CD14-positive monocyte (primary cell): ENCODE data around the gene PACC1. TPM values are rescaled to one million over a fixed set of nuclear protein-coding genes. Genes with fewer than 3 reads are reported as not detected.
A peak's percentile ranks its signal among the peaks of the same experiment; 100 is the strongest.

ENCODE experiments used
- DNase-seq, 3 donors: peaks; one replicate each; pipeline ENCODE4 v3.0.0-alpha.2; 2011 to 2022
- H2AFZ ChIP-seq: 2 replicates; pipeline ENCODE4 v1.6.0; 2012; ENCODE audit warnings: mild to moderate bottlenecking, low read depth, low read length, inconsistent platforms; ENCODE audit not compliant: insufficient read depth, poor library complexity, severe bottlenecking
- H3K27ac ChIP-seq, 2 donors: 1 replicate in 1 of 2; 2 replicates in 1 of 2; pipeline ENCODE4 v1.5.1; 2012 to 2013; ENCODE audit warnings: low read length in 2 of 2, control low read depth in 1 of 2, inconsistent platforms in 1 of 2, low read depth in 1 of 2, mild to moderate bottlenecking in 1 of 2
- H3K27me3 ChIP-seq, 2 donors: one replicate each; pipeline versions ENCODE4 v1.6.0 to v1.6.1; 2011 to 2013; ENCODE audit warnings: low read length in 2 of 2; ENCODE audit not compliant: control insufficient read depth in 2 of 2, insufficient read depth in 2 of 2
- H3K36me3 ChIP-seq, 2 donors: replicated peaks in 1 of 2; 1 replicate in 1 of 2; 2 replicates in 1 of 2; pipeline versions ENCODE4 v1.5.1 to v1.6.1; 2012 to 2013; ENCODE audit warnings: low read length in 2 of 2, control low read depth in 1 of 2, inconsistent platforms in 1 of 2, mild to moderate bottlenecking in 1 of 2; ENCODE audit not compliant: insufficient read depth in 2 of 2, control insufficient read depth in 1 of 2
- H3K4me1 ChIP-seq, 2 donors: 1 replicate in 1 of 2; 2 replicates in 1 of 2; pipeline versions ENCODE4 v1.5.1 to v1.6.1; 2012 to 2013; ENCODE audit warnings: low read length in 2 of 2, control low read depth in 1 of 2, inconsistent platforms in 1 of 2, mild to moderate bottlenecking in 1 of 2, moderate library complexity in 1 of 2; ENCODE audit not compliant: insufficient read depth in 2 of 2, control insufficient read depth in 1 of 2
- H3K4me2 ChIP-seq: replicated peaks from 2 replicates; pipeline ENCODE3; 2012; ENCODE audit warnings: low read length, moderate library complexity, mild to moderate bottlenecking; ENCODE audit not compliant: poor library complexity, severe bottlenecking; ENCODE audit errors: extremely low read depth
- H3K4me3 ChIP-seq, 3 experiments: fragments of 200-600 bp in 1 of 3; sonication (generic) in 1 of 3; replicated peaks in 1 of 3; 1 replicate in 2 of 3; 2 replicates in 1 of 3; pipeline ENCODE4 v1.5.1; 2011 to 2013; ENCODE audit warnings: low read length in 3 of 3, mild to moderate bottlenecking in 3 of 3, control low read depth in 2 of 3, low read depth in 2 of 3, inconsistent platforms in 1 of 3, moderate library complexity in 1 of 3
- H3K79me2 ChIP-seq: 2 replicates; pipeline ENCODE4 v1.6.0; 2012; ENCODE audit warnings: mild to moderate bottlenecking, control low read depth, inconsistent platforms, low read length, moderate library complexity; ENCODE audit not compliant: insufficient read depth
- H3K9ac ChIP-seq: 2 replicates; pipeline ENCODE4 v1.6.0; 2017; ENCODE audit warnings: low read length, mild to moderate bottlenecking; ENCODE audit not compliant: insufficient read depth, poor library complexity, severe bottlenecking
- H3K9me3 ChIP-seq, 2 donors: replicated peaks in 1 of 2; 1 replicate in 1 of 2; 2 replicates in 1 of 2; pipeline versions ENCODE4 v1.5.1 to v1.6.1; 2012 to 2013; ENCODE audit warnings: low read length in 2 of 2, control low read depth in 1 of 2; ENCODE audit not compliant: control insufficient read depth in 1 of 2, insufficient read depth in 1 of 2
- H4K20me1 ChIP-seq: 2 replicates; pipeline ENCODE4 v1.6.0; 2012; ENCODE audit warnings: mild to moderate bottlenecking, low read length, control low read depth, moderate library complexity; ENCODE audit not compliant: insufficient read depth
- H3K27ac Mint-ChIP-seq, 7 donors: one replicate each; pipeline ENCODE4 v1.8.0; 2020; ENCODE audit warnings: mild to moderate bottlenecking in 7 of 7, mixed read lengths in 7 of 7, moderate library complexity in 6 of 7, inconsistent platforms in 2 of 7
- H3K27me3 Mint-ChIP-seq, 3 donors: one replicate each; pipeline ENCODE4 v1.8.0; 2021 to 2022; ENCODE audit warnings: low read depth in 3 of 3, mild to moderate bottlenecking in 3 of 3, mixed read lengths in 3 of 3, moderate library complexity in 3 of 3, inconsistent platforms in 1 of 3
- H3K36me3 Mint-ChIP-seq, 2 donors: one replicate each; pipeline ENCODE4 v1.8.0; 2020; ENCODE audit warnings: mixed read lengths in 2 of 2, inconsistent platforms in 1 of 2, mild to moderate bottlenecking in 1 of 2
- H3K4me1 Mint-ChIP-seq: one replicate; pipeline ENCODE4 v1.8.0; 2020; ENCODE audit warnings: mild to moderate bottlenecking, mixed read lengths
- H3K4me3 Mint-ChIP-seq, 2 donors: one replicate each; pipeline ENCODE4 v1.8.0; 2020; ENCODE audit warnings: mild to moderate bottlenecking in 2 of 2, mixed read lengths in 2 of 2, moderate library complexity in 1 of 2
- H3K9me3 Mint-ChIP-seq, 7 donors: one replicate each; pipeline ENCODE4 v1.8.0; 2020 to 2022; ENCODE audit warnings: mixed read lengths in 7 of 7, mild to moderate bottlenecking in 6 of 7, moderate library complexity in 6 of 7, inconsistent platforms in 2 of 7
- CTCF ChIP-seq: fragments of 200-600 bp; IDR thresholded peaks from one replicate; pipeline ENCODE4 v1.8.0; 2022; ENCODE audit warnings: antibody characterized with exemption, mild to moderate bottlenecking
- WGBS: methylation state at CpG from one replicate; pipeline ENCODE4 v1.1.5; 2013; ENCODE audit warnings: missing lambda C conversion rate; ENCODE audit not compliant: insufficient coverage; 5-methylcytosine and 5-hydroxymethylcytosine counted together
- intact Hi-C, 2 donors: fragments of 100-400 bp; cut with micrococcal nuclease; formaldehyde crosslinking; loops; one replicate each; pipeline versions ENCODE4 v1.15.0 to v1.15.1; 2023
- polyA plus RNA-seq, 3 donors: library from polyadenylated mRNA; depleted of rRNA in 1 of 3; unstranded in 2 of 3; stranded (reverse) in 1 of 3; fragments of 300-500 nt in 2 of 3; fragments of >200 nt in 1 of 3; fragmentation: Illumina TruSeq in 2 of 3; gene quantifications; 1 replicate in 2 of 3; 2 replicates in 1 of 3; pipeline ENCODE4 v1.2.3, GENCODE V29; 2012 to 2021

The PACC1 gene
- polyA plus RNA-seq, 3 donors: 14.0 to 16.6 (median 14.7) TPM

GRCh38 chr1:212431644-212432043 lies 17.0 kb upstream of the PACC1 start:
- H3K27ac ChIP-seq: no peak overlapping the region
- H3K27me3 ChIP-seq: no peaks in the 10 kb centered on the region
- no peak overlapping the region for H3K4me2 ChIP-seq
- Mint-ChIP-seq H3K4me1 (peaks cover 27% of the 10 kb centered on the region), H3K4me3 (peak overlapping the region in 1 of 2 donors; percentile 11), H3K27ac (no peak overlapping the region), H3K27me3 (peaks cover 0 to 2% (median 0%) of the 10 kb centered on the region in 3 donors), H3K9me3 (no peaks in the 10 kb centered on the region), H3K36me3 (peaks cover 0 to 2% of the 10 kb centered on the region in 2 donors)
- WGBS: 98% methylated on average over 5 of the region's 9 CpGs
- peaks cover 11% of the 10 kb centered on the region for H3K79me2 ChIP-seq
- H4K20me1 ChIP-seq: no peaks in the 10 kb centered on the region
- intact Hi-C loops: no loop called here
- TF ChIP-seq CTCF: no peak
- DNase-seq: no peak
- H3K36me3 ChIP-seq: no peaks in the 10 kb centered on the region
- no peaks in the 10 kb centered on the region for H3K9me3 ChIP-seq
- no peak overlapping the region for H2AFZ ChIP-seq
- H3K9ac ChIP-seq: no peak overlapping the region
- peaks cover 11 to 19% of the 10 kb centered on the region in 2 donors for H3K4me1 ChIP-seq
- no peak overlapping the region for H3K4me3 ChIP-seq

- Mint-ChIP-seq H3K27me3 (peaks cover 0 to 2% (median 0%) of the 10 kb centered on the region in 3 donors), H3K4me3 (no peak overlapping the region), H3K4me1 (peaks cover 27% of the 10 kb centered on the region), H3K27ac (no peak overlapping the region), H3K9me3 (no peaks in the 10 kb centered on the region), H3K36me3 (peaks cover 0 to 2% of the 10 kb centered on the region in 2 donors)
- intact Hi-C loops: no loop called here
- no peak overlapping the region for H3K27ac ChIP-seq
- H3K79me2 ChIP-seq: peaks cover 11% of the 10 kb centered on the region
- no peaks in the 10 kb centered on the region for H3K36me3 ChIP-seq
- no peak overlapping the region for H3K4me2 ChIP-seq
- H4K20me1 ChIP-seq: no peaks in the 10 kb centered on the region
- H3K9ac ChIP-seq: no peak overlapping the region
- H3K27me3 ChIP-seq: no peaks in the 10 kb centered on the region
- WGBS: 100% methylated on average over 1 of the region's 3 CpGs
- TF ChIP-seq CTCF: no peak
- peaks cover 11 to 19% of the 10 kb centered on the region in 2 donors for H3K4me1 ChIP-seq
- no peaks in the 10 kb centered on the region for H3K9me3 ChIP-seq
- H3K4me3 ChIP-seq: no peak overlapping the region
- no peak for DNase-seq
- no peak overlapping the region for H2AFZ ChIP-seq
These were observed 16.3 kb upstream of the PACC1 start for GRCh38 chr1:212430955-212431394.
